Endothelial cell (in vitro differentiated cells): Measurements from ENCODE around the gene PEX13. TPM values are rescaled to one million over a fixed set of nuclear protein-coding genes. Genes with fewer than 3 reads are reported as not detected.

ENCODE experiments used
- DNase-seq: peaks from one replicate; pipeline ENCODE4 v3.0.0; 2021; ENCODE audit warnings: low spot score
- H3K27ac Mint-ChIP-seq: one replicate; pipeline ENCODE4 v1.8.0; 2021; ENCODE audit warnings: mixed read lengths, inconsistent platforms; ENCODE audit not compliant: unreplicated experiment
- H3K27me3 Mint-ChIP-seq: one replicate; pipeline ENCODE4 v1.8.0; 2021; ENCODE audit warnings: mild to moderate bottlenecking, moderate library complexity, mixed read lengths, inconsistent platforms; ENCODE audit not compliant: unreplicated experiment
- H3K36me3 Mint-ChIP-seq: one replicate; pipeline ENCODE4 v1.8.0; 2021; ENCODE audit warnings: mild to moderate bottlenecking, low read depth, mixed read lengths, inconsistent platforms; ENCODE audit not compliant: unreplicated experiment
- H3K4me1 Mint-ChIP-seq: one replicate; pipeline ENCODE4 v1.8.0; 2021; ENCODE audit warnings: mild to moderate bottlenecking, mixed read lengths, inconsistent platforms; ENCODE audit not compliant: unreplicated experiment
- H3K4me3 Mint-ChIP-seq: one replicate; pipeline ENCODE4 v1.8.0; 2021; ENCODE audit warnings: mild to moderate bottlenecking, mixed read lengths, inconsistent platforms; ENCODE audit not compliant: unreplicated experiment
- H3K9me3 Mint-ChIP-seq: one replicate; pipeline ENCODE4 v1.8.0; 2021; ENCODE audit warnings: mixed read lengths, inconsistent platforms; ENCODE audit not compliant: unreplicated experiment
- long read RNA-seq: library from polyadenylated mRNA; unstranded; transcript quantifications from one replicate; pipeline ENCODE4 v2.0.0, GENCODE V29; 2020; ENCODE audit not compliant: unreplicated experiment
- total RNA-seq: library from RNA; stranded (reverse); fragmentation: NEBNext Ultra II Directional; extraction: Animal tissue kit (Norgen Biotek cat#: 25700); gene quantifications from one replicate; pipeline ENCODE4 v1.2.1, GENCODE V29; 2021; ENCODE audit not compliant: unreplicated experiment
- TF ChIP-seq, protein P1 (sequence below): fragments of 200-600 bp; sonication (generic); IDR thresholded peaks from one replicate; pipeline ENCODE4 v1.5.0; 2021; ENCODE audit warnings: antibody characterized with exemption; ENCODE audit not compliant: unreplicated experiment

Gene PEX13, protein sequence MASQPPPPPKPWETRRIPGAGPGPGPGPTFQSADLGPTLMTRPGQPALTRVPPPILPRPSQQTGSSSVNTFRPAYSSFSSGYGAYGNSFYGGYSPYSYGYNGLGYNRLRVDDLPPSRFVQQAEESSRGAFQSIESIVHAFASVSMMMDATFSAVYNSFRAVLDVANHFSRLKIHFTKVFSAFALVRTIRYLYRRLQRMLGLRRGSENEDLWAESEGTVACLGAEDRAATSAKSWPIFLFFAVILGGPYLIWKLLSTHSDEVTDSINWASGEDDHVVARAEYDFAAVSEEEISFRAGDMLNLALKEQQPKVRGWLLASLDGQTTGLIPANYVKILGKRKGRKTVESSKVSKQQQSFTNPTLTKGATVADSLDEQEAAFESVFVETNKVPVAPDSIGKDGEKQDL
- 24.8 TPM for total RNA-seq
- long read RNA-seq, full-length matches to known transcripts = 25 of 32 reads
- long read RNA-seq, partial matches to known transcripts = 2 of 32 reads
- long read RNA-seq, other reads (novel, unspliced or antisense) = 5 of 32 reads

DNA sequence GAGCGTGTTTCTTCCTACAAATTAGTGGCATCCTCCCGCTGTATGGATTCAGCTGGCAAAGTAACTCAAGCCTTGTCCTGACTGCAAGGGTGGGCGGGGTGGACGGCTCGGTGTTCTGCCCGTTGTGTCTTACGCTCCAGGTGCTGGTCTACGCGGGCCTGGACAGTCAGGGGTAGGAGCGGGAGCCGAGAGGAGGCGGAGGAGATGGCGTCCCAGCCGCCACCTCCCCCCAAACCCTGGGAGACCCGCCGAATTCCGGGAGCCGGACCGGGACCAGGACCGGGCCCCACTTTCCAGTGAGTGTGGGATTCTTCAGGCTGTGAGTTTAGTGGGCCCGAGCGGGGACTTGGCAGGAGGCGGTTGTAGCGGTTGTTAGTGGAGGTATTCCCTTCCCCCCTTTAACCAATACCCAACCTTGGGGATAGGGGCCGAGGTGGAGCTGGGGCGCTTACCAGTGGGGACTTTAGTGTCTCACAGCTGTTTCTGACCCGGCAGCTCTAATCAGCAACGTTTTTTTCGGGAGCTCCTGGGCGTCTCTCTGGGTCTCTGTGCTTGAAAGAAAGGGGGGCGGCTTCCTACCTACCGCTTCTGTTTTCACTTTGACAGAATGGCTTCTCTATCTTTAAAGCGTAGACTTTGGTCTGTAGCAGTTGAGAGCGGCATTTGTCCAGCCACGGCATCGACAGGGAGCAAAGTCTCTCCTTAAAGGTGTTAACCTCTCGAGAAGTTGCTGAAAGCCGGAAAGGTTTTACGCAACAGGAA is at the start of gene PEX13, which contains the start of gene PUS10:
Gene PEX13 (plus strand): TSS at position 165 of the 762 bp plus-strand sequence. CDS start 40 bp downstream, at position 205.
Gene PUS10 (minus strand): TSS at position 700 of the 762 bp plus-strand sequence. CDS start 6,365 bp downstream, outside the sequence.
- no peaks in the 10 kb centered on the region for H3K9me3 Mint-ChIP-seq
- DNase-seq = peak; percentile 60
- TF ChIP-seq, protein P1, sequence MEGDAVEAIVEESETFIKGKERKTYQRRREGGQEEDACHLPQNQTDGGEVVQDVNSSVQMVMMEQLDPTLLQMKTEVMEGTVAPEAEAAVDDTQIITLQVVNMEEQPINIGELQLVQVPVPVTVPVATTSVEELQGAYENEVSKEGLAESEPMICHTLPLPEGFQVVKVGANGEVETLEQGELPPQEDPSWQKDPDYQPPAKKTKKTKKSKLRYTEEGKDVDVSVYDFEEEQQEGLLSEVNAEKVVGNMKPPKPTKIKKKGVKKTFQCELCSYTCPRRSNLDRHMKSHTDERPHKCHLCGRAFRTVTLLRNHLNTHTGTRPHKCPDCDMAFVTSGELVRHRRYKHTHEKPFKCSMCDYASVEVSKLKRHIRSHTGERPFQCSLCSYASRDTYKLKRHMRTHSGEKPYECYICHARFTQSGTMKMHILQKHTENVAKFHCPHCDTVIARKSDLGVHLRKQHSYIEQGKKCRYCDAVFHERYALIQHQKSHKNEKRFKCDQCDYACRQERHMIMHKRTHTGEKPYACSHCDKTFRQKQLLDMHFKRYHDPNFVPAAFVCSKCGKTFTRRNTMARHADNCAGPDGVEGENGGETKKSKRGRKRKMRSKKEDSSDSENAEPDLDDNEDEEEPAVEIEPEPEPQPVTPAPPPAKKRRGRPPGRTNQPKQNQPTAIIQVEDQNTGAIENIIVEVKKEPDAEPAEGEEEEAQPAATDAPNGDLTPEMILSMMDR = no peak
- H3K27me3 Mint-ChIP-seq = peaks cover 3% of the 10 kb centered on the region
- peak within 1 kb of the TSS; percentile 100 for H3K4me3 Mint-ChIP-seq
- H3K4me1 Mint-ChIP-seq = peaks cover 18% of the 10 kb centered on the region
- peak within 1 kb of the TSS; percentile 98 for H3K27ac Mint-ChIP-seq
- H3K36me3 Mint-ChIP-seq = peaks cover 24% of the 10 kb centered on the region

DNA sequence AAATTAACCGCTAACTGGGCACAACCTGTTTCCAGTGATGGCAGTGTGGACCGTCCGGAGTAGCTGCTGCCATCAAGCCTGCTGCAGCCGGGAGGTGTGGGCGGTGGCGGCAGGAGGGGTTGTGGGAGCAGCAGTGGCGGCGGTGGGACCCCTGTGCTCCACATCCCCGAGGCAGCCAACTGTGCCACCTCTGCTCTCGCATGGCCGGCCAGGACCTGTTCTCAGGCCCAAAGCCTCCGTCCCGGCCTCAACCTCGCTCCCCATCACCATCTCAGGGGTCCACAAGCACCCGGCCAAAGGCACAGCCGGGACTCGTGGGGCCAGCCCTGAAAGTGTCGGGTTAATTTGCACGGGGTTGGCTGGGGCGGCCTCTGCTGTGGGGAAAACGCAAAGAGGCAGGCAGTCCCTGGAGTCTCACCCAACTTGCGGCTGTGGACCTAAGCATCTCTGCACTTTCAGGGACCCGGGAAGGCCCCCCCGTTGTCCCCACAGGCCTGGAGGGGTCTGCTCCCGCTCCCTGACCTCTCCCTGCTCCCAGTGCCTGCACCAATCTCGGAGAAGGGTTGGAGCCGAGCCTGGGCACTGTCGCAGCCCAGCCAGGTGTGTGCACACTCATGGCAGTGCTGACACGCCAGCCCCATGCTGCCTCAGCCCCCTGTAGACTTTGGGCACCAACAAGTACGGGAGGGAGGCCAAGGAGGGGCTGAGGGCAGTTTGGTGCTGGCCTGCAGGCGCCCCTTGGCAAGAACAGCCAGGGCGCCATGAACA is 44.4 kb upstream of the PEX13 start:
- Mint-ChIP-seq H3K36me3 (no peaks in the 10 kb centered on the region), H3K9me3 (no peaks in the 10 kb centered on the region), H3K27ac (no peak overlapping the region), H3K4me1 (no peaks in the 10 kb centered on the region), H3K27me3 (no peaks in the 10 kb centered on the region), H3K4me3 (no peak overlapping the region)
- TF ChIP-seq, protein P1 = no peak
- no peak for DNase-seq

DNA sequence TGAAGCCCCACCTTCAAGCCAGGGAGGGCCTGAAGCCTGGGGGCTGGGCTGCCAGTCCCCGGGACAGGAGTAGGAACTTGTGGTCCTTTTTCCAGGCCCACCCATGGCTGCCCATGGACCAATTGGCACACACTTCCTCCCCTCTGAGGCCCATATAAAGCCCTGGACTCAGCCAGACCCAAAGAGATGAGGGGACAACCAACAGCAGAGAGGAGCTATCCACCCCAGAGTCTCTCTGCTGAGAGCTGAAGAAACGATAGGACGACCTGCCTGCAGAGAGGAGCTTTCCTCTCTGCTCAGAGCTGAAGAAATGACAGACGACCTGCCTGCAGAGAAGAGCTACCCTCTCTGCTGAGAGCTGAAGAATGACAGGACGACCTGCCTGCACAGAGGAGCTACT is 43.8 kb upstream of the PEX13 start:
- no peak for DNase-seq
- H3K27me3 Mint-ChIP-seq = no peaks in the 10 kb centered on the region
- H3K4me3 Mint-ChIP-seq = no peak overlapping the region
- H3K36me3 Mint-ChIP-seq = no peaks in the 10 kb centered on the region
- H3K9me3 Mint-ChIP-seq = no peaks in the 10 kb centered on the region
- no peak overlapping the region for H3K27ac Mint-ChIP-seq
- TF ChIP-seq, protein P1 = no peak
- H3K4me1 Mint-ChIP-seq = no peaks in the 10 kb centered on the region

DNA sequence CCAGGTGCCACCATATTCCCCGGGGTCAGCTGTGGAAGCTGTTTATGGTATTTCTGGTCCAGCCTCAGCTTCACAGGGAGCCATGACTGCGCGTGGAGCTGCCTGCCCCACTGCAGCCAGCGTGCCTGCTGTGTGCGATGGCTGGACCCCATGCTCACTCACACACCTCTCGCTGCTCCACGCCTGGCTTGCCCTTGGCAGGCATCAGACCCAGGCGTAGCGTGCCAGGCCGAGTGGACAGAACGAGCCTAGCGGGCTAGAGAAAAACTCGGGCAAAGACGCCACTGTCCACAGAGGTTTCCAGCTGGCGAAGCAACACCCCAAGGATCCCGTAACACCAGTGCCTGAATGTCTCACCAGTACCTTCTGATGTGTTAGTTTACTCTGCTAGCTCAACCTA is 42.9 kb upstream of the PEX13 start:
- Mint-ChIP-seq H3K4me3 (no peak overlapping the region), H3K4me1 (no peaks in the 10 kb centered on the region), H3K36me3 (no peaks in the 10 kb centered on the region), H3K27me3 (no peaks in the 10 kb centered on the region), H3K27ac (no peak overlapping the region), H3K9me3 (no peaks in the 10 kb centered on the region)
- DNase-seq = no peak
- TF ChIP-seq, protein P1 = no peak
